ENCODE data around the gene SNRPB2. TPM values are rescaled to one million over a fixed set of nuclear protein-coding genes. Genes with fewer than 3 reads are reported as not detected.

The SNRPB2 gene
- total and polyA plus RNA-seq, 9 of the 15 experiments (the other 6 are each of a cell fraction or from before 2014, with no cell fraction given) = 40.0 to 131 (median 89.4) TPM

- in situ Hi-C loops (cut with MboI) = no loop called here
- no peaks in the 10 kb centered on the region for H3K27me3 ChIP-seq (ENCODE audit: control insufficient read depth in 2 of 2, insufficient read depth in 2 of 2, low read length in 2 of 2)
- no peaks in the 10 kb centered on the region for H3K4me1 ChIP-seq (replicated peaks in 1 of 2; ENCODE audit: control insufficient read depth in 2 of 2, insufficient read depth in 2 of 2, low read length in 2 of 2)
- H3K4me3 ChIP-seq = no peak overlapping the region
- POLR2A ChIA-PET = no interaction called here
- ATAC-seq (no peak), DNase-seq (ENCODE audit: extremely low read depth in 1 of 4, low spot score in 3 of 4) (no peak), FAIRE-seq (no peak)
- CTCF ChIA-PET (ENCODE audit: low intra/inter-chr PET ratio) = no interaction called here
- no peak overlapping the region for H2AFZ ChIP-seq (ENCODE audit: low read depth, low read length)
- 2% methylated on average over 5 of the region's 5 CpGs for WGBS (ENCODE audit: insufficient coverage, low coverage, missing lambda C conversion rate)
- BruUV-seq (replicated peaks) = no TSS peak
- H3K9me3 ChIP-seq (replicated peaks; ENCODE audit: control insufficient read depth, insufficient read depth, low read depth, low read length) = no peaks in the 10 kb centered on the region
- H4K20me1 ChIP-seq (replicated peaks; ENCODE audit: control insufficient read depth, insufficient read depth, low read length) = no peaks in the 10 kb centered on the region
- H3K9ac ChIP-seq (ENCODE audit: insufficient read depth in 1 of 2, low read depth in 2 of 2, low read length in 2 of 2) = no peak overlapping the region
- H3K27ac ChIP-seq (ENCODE audit: extremely low read depth, low read depth, low read length) = no peak overlapping the region
- H3K9me1 ChIP-seq (ENCODE audit: control insufficient read depth, insufficient read depth, low read length) = no peaks in the 10 kb centered on the region
- no peak overlapping the region for H3K4me2 ChIP-seq (ENCODE audit: insufficient read depth, low read length)
- TF ChIP-seq FOXA3 (CRISPR knock-in tag; conservative IDR thresholded peaks at IDR 0.05 in 1 of 2, IDR thresholded peaks at IDR 0.05 in 1 of 2) = 0 out of 4 replicates have a peak, but pooled peaks of 1 of the 2 experiments have one; percentile 19
- no peak for TF ChIP-seq ETV1 (tag; conservative IDR thresholded peaks at IDR 0.05; ENCODE audit: low read depth)
- intact Hi-C loops (cut with micrococcal nuclease) = no loop called here
- H3K79me2 ChIP-seq (ENCODE audit: control insufficient read depth, insufficient read depth, low read length) = no peaks in the 10 kb centered on the region
- H3K36me3 ChIP-seq (ENCODE audit: control insufficient read depth, insufficient read depth, low read length) = peaks cover 4% of the 10 kb centered on the region; the same call in 1 of the 3 replicates
Measured at GRCh38 chr20:16745204-16745603, 15.4 kb downstream of the SNRPB2 start.

- intact Hi-C loops (cut with micrococcal nuclease) = no loop called here
- BruUV-seq (replicated peaks) = no TSS peak
- ATAC-seq (peak; percentile 71), DNase-seq (ENCODE audit: extremely low read depth in 1 of 4, low spot score in 3 of 4) (no peak), FAIRE-seq (no peak)
- no peaks in the 10 kb centered on the region for H3K9me3 ChIP-seq (replicated peaks; ENCODE audit: control insufficient read depth, insufficient read depth, low read depth, low read length)
- no peaks in the 10 kb centered on the region for H4K20me1 ChIP-seq (replicated peaks; ENCODE audit: control insufficient read depth, insufficient read depth, low read length)
- H3K4me2 ChIP-seq (ENCODE audit: insufficient read depth, low read length) = no peak overlapping the region
- in situ Hi-C loops (cut with MboI) = no loop called here
- 0% methylated on average over 3 of the region's 3 CpGs for WGBS (ENCODE audit: insufficient coverage, low coverage, missing lambda C conversion rate)
- H2AFZ ChIP-seq (ENCODE audit: low read depth, low read length) = no peak overlapping the region
- no peaks in the 10 kb centered on the region for H3K36me3 ChIP-seq (ENCODE audit: control insufficient read depth, insufficient read depth, low read length)
- no peak overlapping the region for H3K9ac ChIP-seq (ENCODE audit: insufficient read depth in 1 of 2, low read depth in 2 of 2, low read length in 2 of 2)
- H3K9me1 ChIP-seq (ENCODE audit: control insufficient read depth, insufficient read depth, low read length) = no peaks in the 10 kb centered on the region
- no peak overlapping the region for H3K27ac ChIP-seq (ENCODE audit: extremely low read depth, low read depth, low read length)
- H3K79me2 ChIP-seq (ENCODE audit: control insufficient read depth, insufficient read depth, low read length) = no peaks in the 10 kb centered on the region
- CTCF ChIA-PET (ENCODE audit: low intra/inter-chr PET ratio) = no interaction called here
- H3K27me3 ChIP-seq (ENCODE audit: control insufficient read depth in 2 of 2, insufficient read depth in 2 of 2, low read length in 2 of 2) = no peaks in the 10 kb centered on the region
- no peaks in the 10 kb centered on the region for H3K4me1 ChIP-seq (replicated peaks in 1 of 2; ENCODE audit: control insufficient read depth in 2 of 2, insufficient read depth in 2 of 2, low read length in 2 of 2)
- POLR2A ChIA-PET = no interaction called here
- no peak overlapping the region for H3K4me3 ChIP-seq
- TF ChIP-seq RBM14 (IDR thresholded peaks at IDR 0.05; ENCODE audit: borderline replicate concordance, insufficient read depth, low read depth, low read length) (no peak), CTCF (IDR thresholded peaks at IDR 0.05 in 2 of 3, conservative IDR thresholded peaks at IDR 0.05 in 1 of 3; ENCODE audit: insufficient read depth in 2 of 3, low read depth in 1 of 3, low read length in 3 of 3) (0 out of 6 replicates have a peak, but pooled peaks of 1 of the 3 experiments have one; percentile 11)
Measured at GRCh38 chr20:16747291-16747811, 17.5 kb downstream of the SNRPB2 start.

All from K562 (cell line).